ENCODE results near the gene GMPS. TPM values are rescaled to one million over a fixed set of nuclear protein-coding genes. Genes with fewer than 3 reads are reported as not detected.

Gene GMPS
- total and polyA plus RNA-seq, 9 of the 15 experiments (the other 6 are each of a cell fraction or from before 2014, with no cell fraction given): 73.7 to 282 (median 156) TPM

GRCh38 chr3:155870945-155871745 lies 695 bp downstream of the GMPS start (continued):
- no peak for TF ChIP-seq ZNF518B (CRISPR knock-in tag; IDR thresholded peaks at IDR 0.05)
- TF ChIP-seq ZNF584 (CRISPR knock-in tag; IDR thresholded peaks at IDR 0.05; ENCODE audit: low read depth): no peak
- TF ChIP-seq ZNF146 (CRISPR knock-in tag; IDR thresholded peaks at IDR 0.05; ENCODE audit: unreplicated experiment): no peak
- no peak for TF ChIP-seq SNIP1 (IDR thresholded peaks at IDR 0.05; ENCODE audit: low read depth)
- TF ChIP-seq, protein P1, sequence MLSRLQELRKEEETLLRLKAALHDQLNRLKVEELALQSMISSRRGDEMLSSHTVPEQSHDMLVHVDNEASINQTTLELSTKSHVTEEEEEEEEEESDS (CRISPR knock-in tag; IDR thresholded peaks at IDR 0.05): no peak
- no peak for TF ChIP-seq ZNF133 (CRISPR knock-in tag; IDR thresholded peaks at IDR 0.05)
- no peak for TF ChIP-seq RBM17 (IDR thresholded peaks at IDR 0.05; ENCODE audit: borderline replicate concordance, low read depth, low read length)
- no peak for TF ChIP-seq ARID2 (IDR thresholded peaks at IDR 0.05)
- TF ChIP-seq SLC30A9 (CRISPR knock-in tag; IDR thresholded peaks at IDR 0.05): no peak
- TF ChIP-seq NFIC (IDR thresholded peaks at IDR 0.05): no peak
- TF ChIP-seq E2F4 (CRISPR knock-in tag; IDR thresholded peaks at IDR 0.05; ENCODE audit: low read depth): peak; percentile 56; the same call in 1 of the 2 replicates
- no peak for TF ChIP-seq TFAM (CRISPR knock-in tag; conservative IDR thresholded peaks at IDR 0.05)
- 0 out of 2 replicates have a peak, but pooled peaks have one; percentile 63 for TF ChIP-seq GATAD2B (IDR thresholded peaks at IDR 0.05; ENCODE audit: borderline replicate concordance)
- TF ChIP-seq PHTF2 (CRISPR knock-in tag; IDR thresholded peaks at IDR 0.05): no peak
- no peak for TF ChIP-seq HNRNPLL (IDR thresholded peaks at IDR 0.05; ENCODE audit: low read depth, low read length, poor library complexity, severe bottlenecking)
- no peak; the same call in 1 of the 2 replicates for TF ChIP-seq XRCC5 (IDR thresholded peaks at IDR 0.05; ENCODE audit: low read depth, low read length)
- TF ChIP-seq HMG20B (CRISPR knock-in tag; IDR thresholded peaks at IDR 0.05): no peak
- no peak for TF ChIP-seq ADNP (tag; IDR thresholded peaks at IDR 0.05)
- TF ChIP-seq EP400 (IDR thresholded peaks at IDR 0.05): peak; percentile 43
- TF ChIP-seq CHD2 (IDR thresholded peaks at IDR 0.05; ENCODE audit: low read depth, low read length): no peak
- peak; percentile 79; the same call in 1 of the 2 replicates for TF ChIP-seq KAT7 (CRISPR knock-in tag; IDR thresholded peaks at IDR 0.05; ENCODE audit: borderline replicate concordance)
- TF ChIP-seq CSDE1 (IDR thresholded peaks at IDR 0.05): no peak
- TF ChIP-seq MTA2 (IDR thresholded peaks at IDR 0.05; ENCODE audit: low read depth): no peak
- TF ChIP-seq ZNF184 (CRISPR knock-in tag; IDR thresholded peaks at IDR 0.05): no peak
- TF ChIP-seq BMI1 (IDR thresholded peaks at IDR 0.05; ENCODE audit: low read length): no peak
- TF ChIP-seq ELF4 (CRISPR knock-in tag; IDR thresholded peaks at IDR 0.05): no peak

All from K562 (cell line).